Stimulated activated CD4-positive, alpha-beta T cell treated with anti-CD3 and anti-CD28 coated beads, Interleukin-2, amount 100 ng/mL, for 48 hours (primary cell): ENCODE results near the gene ANXA2.
"Not testable (repeated sequence)": the region's sequence is repeated elsewhere in the genome, so short reads cannot be mapped to it uniquely, and the experiment has no call there.

Experiments
- DNase-seq, 2 donors: peaks; one replicate each; pipeline ENCODE4 v3.0.0-alpha.2; 2020

Gene ANXA2

DNA sequence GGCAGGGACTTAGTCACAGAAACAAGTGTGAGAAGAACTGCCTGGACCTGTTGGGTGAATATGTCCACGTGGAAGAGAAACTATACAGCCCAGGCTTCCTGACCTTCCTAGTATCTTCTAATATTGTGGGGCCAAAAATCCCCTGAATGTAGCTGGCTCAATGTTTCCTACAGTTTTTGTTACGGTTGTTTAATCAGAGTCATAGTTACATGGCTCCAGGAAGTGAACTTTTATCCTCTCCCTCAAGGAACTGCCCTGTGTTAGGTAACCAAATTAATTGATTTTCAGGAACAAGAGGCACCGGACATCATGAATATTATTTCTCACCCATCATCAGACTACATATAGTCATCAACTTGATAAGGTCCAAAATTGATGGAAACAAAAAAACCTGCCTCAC is 59.0 kb downstream of the ANXA2 start:
- no peak for DNase-seq

DNA sequence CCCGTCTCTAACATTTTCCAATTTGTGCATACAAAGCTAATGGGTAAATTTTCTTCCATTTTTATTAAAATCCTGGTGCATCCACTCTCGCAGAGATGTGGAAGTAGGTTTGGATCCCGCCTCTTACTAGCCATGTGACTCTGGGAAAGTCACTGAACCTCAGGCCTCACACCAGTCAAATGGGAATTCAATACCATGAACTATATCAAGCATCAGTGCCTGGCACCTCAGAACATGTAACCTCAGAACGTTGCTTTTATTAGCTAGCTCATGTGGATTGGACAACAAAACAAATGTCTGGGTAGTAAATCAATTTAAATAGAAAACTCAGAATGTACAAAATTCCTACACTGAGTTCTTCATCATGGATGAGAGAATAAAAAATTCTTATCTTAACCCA is 60.7 kb downstream of the ANXA2 start:
- DNase-seq, result no peak

DNA sequence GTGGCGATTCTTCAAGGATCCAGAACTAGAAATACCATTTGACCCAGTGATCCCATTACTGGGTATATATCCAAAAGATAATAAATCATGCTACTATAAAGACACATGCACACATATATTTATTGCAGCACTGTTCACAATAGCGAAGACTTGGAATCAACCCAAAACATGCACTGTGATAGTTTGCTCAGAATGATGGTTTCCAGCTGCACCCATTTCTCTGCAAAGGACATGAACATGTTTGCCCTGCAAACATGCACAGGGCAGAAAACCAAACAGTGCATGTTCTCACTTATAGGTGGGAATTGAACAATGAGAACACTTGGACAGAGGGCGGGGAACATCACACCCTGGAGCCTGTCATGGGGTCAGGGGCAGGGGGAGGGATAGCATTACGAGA is 62.5 kb downstream of the ANXA2 start:
- DNase-seq, result not testable (repeated sequence)

DNA sequence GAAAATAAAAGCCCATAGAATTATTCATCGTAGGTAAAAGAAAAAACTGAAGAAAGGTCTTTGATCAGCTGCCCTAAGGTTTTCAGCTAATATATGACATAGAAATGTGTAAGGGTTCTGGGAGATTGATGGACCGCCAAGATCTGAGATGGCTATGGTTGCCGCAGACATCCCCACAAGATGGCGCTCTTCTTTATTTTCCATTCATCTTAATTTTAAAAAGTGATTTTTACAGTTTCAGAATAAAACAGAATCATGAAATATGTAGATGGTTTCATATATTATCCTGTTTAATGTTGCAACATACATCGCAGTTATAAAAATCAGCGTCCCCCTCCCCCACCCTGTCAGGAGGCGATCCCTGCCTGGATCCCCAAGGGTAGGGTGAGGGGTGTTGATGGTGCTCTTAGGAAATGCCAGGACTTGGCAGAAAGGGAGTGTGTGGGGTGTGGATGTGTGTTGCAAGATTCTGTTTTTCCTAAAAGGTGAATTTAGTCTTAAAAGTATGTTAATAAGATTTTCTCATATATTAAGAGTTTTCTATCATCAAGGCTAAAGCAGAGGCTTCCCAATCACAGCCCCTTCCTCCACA is 68.8 kb downstream of the ANXA2 start:
- peak; percentile 29 to 46 for DNase-seq

DNA sequence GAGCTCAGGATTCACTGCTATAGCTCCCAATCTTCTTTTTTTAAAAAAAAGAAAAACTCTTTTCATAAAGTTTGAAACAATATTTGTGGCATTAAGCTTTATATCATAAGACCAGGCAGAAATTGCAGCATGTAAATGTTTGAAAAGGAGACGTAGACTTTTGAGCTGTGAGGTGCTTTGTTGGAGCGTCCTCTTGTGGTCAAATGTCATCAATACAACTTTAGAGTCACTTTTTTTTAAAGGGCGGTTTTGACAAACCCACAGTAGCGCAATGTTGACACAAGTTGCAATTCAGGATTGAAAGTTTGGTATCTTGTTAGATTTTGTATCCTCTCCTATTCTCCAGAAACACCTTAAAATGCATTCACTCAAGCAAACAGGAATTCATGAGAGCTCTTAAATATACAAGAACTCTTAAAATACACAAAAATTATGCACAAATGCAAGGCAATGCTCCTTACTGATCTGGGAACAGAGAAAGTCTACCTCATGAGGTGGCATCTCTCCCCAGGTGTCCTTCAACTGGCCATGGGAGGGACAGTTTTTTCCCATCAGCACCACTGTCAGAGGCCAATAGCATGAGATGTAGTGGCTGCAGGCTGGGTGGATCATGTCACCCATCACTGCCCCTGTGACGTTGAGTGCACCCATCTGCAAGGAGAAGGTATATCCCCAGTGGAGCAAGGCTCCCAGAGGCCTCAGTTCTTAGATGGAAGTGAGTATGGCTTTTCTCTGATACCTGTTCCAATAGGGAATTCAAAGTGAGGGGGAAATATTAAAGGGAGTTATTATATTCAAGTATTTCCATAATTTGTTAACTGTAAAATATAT is 70.7 kb downstream of the ANXA2 start:
- peak; percentile 13 to 15 for DNase-seq

DNA sequence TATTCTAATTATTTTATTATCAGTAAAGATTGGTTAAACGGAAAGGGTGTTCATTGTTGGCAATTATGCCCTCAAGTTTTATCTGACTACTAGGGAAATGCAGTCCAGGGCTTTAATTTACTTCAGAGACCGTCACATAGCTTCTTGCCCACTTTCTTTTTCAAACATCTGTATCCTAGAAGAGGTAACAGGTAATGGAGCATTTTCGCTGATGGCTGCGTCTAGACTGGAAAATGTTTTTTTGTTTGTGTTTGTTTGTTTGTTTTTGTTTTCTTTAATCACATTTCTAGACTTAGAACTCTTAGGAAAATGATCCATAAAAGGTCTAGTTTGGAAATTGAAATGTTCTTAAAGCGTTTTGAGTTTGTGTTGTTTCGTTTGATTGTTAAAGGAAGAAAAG is 71.4 kb downstream of the ANXA2 start:
- DNase-seq, result no peak

DNA sequence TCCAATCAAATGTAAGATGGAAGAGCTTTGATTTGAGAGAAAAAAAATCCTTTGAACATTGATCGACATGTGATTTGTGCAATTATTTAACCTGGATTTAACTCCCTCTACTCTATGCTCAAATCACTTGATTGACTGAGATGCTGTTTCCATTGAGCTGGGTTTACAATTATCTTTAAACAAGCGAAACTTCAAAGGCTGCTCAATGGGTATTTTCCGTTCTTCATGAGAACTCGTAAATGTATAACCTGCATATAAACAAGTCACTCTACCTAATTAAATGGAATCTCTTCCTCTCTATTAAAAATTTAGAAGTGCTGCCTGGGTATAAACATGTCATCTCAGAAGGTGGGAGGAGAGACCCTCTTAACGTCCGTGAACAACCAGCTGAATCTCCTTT is 71.9 kb downstream of the ANXA2 start:
- DNase-seq, result no peak

DNA sequence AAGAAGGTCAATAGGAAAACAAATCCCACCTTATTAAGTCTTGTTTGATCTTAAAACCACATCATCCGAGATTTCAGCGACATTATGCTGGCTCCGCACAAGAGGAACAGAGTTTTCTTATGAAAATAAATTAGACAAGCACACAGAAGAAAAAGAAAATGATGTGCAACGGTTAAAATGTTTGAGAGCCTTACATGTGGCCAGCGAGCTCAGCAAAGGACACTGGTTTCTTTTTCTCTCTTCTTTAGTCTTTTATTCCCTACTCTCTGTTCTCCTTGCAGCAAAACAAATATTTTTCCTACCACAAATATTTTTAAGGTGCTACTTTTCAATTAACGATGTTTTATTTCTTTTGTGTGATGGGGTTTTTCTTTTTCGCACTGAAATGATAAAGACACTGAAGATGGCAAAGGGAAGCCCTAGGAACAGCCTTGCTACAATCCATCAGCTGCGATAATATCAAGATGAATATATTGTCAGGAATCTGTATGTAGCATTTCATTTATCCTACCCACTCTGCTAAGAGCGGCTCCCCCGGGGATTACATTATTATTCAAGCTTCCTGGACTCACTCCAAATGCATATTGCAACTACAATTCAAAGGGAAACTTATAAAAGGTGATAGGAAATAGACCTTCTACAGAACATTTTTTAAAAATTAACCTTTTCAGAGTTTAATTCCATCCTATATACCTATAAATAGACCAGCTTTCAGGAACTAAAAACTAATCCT is 72.9 kb downstream of the ANXA2 start:
- DNase-seq, result no peak

DNA sequence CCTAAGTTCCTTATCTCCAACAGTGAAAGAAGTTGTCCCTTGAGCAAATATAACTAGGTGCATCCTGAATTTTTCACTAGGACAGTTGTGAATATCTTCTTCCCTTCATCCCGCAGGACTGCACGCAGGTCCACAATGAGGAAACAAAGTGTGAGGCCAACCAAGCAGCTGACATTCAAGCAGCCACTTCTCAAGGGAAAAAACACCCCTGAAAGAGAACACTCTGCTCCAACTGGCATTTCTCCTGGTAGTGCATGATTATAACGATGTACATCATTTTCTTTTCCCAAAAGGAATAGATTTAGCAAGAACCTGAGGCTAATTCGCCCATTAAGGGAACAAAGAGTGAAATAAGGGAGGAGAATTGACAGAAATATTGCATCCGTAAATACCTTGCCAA is 74.5 kb downstream of the ANXA2 start:
- no peak for DNase-seq

DNA sequence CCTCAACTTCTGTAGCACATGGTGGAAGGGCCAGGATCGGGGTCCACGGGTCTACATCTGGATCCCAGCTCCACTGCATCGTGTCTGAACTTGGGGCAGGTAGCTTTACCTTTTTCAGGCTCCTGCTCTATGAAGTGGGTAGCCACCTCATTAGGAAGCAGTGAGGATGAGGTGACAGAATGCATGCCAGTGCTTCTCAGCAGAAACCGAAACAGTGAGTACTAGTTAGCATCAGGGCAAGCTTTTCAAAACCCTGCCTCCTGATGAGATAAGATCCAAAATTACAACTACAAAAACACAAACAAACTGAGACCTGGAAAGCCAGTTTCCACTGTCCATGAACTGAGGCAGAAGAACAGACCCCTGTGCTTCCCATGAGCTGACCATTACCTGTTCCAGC is 77.4 kb downstream of the ANXA2 start:
- DNase-seq, result no peak

DNA sequence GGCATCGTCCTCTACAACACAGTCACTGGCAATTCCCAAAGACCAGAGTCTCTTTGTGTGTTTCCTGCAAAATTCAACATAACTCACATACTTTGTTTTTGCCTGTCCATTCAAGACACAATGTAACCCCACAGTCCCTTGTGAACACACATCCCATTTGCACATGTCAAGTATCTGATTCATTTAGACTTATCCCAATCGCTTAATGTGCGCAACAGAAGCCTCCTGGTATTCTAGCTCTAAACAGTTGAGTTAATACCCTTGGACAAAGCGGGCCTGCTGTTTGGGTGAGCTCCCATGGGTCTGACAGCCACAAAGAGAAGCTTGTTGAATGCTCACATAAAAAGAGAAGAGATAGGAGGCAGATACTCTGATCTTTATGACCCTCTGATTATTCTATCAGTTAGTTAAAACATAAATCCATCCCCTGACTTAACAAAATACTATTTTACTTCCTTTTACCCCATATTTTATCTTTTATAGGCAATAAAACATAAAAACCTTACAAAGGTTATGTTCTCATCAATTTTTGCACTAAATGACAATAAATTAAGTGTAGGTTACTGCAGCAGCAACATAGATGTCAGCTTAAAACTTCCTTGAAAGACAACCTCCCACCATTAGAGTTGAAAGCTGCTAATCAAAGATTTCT is 79.4 kb downstream of the ANXA2 start:
- DNase-seq, result no peak

DNA sequence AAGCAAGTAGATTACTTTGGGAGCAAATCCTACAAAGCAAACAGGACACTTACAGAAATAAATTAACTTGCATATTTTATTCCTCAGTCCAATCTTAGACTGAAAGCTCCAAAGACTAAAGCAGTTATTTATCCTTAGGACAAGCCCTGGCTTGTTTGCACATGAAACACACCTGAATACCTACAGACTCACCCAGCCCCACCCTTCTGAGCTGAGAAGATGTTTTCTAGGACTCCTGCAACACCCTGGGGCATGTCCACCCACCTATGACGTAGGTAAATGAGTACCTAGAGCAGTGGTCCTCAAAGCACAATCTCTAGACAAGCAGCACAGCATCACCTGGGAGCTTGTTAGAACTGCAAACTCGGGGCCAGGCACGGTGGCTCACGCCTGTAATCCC is 80.8 kb downstream of the ANXA2 start:
- DNase-seq, result no peak

DNA sequence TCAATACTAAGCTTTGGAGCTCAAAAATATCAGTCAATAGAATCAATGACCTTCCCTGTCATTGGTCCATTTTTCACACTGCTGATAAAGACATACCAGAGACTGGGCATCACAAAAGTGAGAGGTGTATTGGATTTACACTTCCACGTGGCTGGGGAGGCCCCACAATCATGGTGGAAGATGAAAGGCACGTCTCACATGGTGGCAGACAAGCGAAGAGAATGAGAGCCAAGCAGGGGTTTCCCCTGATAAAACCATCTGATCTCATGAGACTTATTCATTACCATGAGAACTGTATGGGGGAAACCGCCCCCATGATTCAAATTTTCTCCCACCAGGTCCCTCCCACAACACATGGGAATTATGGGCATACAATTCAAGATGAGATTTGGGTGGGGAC is 81.9 kb downstream of the ANXA2 start:
- DNase-seq, result no peak

DNA sequence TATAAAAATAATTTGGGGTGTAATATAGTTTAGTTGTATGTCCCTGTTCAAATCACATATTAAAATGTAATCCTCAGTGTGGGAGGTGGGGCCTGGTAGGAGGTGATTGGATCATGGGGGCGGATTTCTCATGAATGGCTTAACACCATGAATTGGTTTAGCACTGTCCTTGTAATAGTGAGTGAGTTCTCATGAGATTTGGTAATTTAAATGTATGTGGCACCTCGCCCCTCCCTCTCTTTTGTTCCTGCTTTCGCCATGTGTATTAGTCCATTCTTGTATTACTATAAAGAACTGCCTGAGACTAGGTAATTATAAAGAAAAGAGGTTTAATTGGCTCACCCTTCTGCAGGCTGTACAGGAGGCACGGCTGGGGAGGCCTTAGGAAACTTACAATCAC is 83.9 kb downstream of the ANXA2 start:
- no peak for DNase-seq

DNA sequence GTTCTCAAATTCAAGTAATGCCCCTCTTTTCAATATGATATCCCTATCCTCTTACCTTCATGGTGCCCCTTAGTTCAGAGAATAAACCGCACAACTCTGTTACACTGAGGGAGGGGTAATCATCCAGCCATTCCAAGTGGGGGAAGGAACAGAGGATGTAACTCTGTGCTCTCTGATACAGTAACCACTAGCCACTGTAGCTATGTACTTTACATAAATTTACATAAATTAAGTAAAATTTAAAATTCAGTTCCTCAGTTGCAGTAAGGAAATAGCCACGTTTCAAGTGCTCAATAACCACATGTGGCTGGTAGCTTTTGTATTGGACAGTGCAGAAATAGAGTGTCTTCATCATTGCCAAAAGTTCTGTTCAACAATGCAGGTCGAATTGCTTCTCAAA is 90.8 kb downstream of the ANXA2 start:
- no peak for DNase-seq

DNA sequence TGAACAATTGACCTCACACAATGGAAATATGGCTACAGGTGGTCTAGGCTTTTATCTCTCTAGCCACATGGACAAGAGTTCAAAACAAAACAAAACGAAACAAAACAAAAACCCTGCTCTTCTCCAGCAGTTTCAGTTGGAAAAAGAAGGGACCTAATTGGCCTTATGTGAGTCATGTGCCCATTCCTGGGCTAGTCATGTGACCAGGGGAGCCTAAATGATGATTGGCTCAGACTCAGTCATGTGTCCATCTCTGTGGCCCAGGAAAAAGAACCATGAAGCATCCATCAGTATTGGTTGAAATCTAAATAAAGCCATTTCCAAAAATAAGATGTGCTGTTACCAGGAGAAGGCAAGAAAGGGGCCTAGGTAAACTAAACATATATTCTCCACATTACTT is 96.8 kb downstream of the ANXA2 start:
- no peak for DNase-seq

DNA sequence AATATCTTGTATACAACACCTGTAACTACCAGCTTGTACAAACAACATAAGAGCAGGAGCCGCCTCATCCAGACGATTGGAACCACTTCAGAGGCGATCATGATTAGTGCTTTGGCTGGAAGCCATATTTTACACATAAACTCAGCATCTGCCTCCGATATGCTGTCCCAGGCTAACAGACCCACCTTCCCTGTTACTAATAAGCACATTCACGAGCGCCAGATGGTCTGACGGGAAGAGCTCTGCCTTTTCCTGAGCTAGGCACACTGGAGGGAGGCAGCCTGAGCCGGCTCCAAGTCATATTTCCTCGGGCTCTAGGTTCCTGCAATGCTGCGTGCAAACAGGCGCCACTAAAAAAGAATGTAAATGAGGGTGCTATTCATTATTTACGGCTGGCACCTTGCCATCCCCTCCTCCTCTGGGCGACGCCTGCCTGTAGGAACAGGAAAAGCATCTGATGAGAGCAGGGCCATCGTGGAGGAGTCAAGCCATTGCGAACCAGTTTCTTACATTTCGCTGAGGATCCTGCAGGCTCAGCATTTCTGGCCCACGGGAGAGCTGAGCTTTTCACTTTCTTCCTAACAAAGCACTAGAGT is 98.2 kb downstream of the ANXA2 start:
- no peak for DNase-seq
